Stimulated activated CD8-positive, alpha-beta memory T cell treated with anti-CD3 and anti-CD28 coated beads, Interleukin-15, amount 100 ng/mL, for 48 hours (primary cell): ENCODE data around the gene NALF2.

Source experiments
- DNase-seq, 2 donors: peaks; one replicate each; pipeline ENCODE4 v3.0.0-alpha.2; 2020; ENCODE audit warnings: low read depth in 2 of 2

Gene NALF2

GRCh38 chrX:69503782-69504625, at the start of gene NALF2:
Gene NALF2 (plus strand): TSS chrX:69504326. CDS start chrX:69505283, 957 bp downstream.
- no peak for DNase-seq

GRCh38 chrX:69457756-69458155, 46.4 kb upstream of the NALF2 start:
- DNase-seq = no peak

DNA sequence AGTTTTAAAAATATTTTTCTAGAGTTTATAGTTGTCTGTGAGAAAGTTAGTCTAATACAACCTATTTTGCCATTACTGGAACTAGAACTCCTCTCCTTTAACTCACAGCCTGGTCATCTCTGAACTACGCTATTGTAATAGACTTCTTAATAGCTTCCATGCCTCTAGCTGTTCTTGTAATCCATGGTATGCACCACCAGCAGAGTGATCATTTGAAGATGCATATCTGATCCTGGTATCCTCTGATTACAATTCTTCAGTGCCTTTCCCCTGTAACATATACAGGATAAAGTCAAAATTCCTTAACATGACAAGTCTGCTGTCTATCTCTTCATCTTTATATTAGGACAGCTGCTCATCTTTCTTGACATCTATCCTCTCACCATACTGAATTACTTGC, 37.6 kb upstream of the NALF2 start:
- no peak for DNase-seq

DNA sequence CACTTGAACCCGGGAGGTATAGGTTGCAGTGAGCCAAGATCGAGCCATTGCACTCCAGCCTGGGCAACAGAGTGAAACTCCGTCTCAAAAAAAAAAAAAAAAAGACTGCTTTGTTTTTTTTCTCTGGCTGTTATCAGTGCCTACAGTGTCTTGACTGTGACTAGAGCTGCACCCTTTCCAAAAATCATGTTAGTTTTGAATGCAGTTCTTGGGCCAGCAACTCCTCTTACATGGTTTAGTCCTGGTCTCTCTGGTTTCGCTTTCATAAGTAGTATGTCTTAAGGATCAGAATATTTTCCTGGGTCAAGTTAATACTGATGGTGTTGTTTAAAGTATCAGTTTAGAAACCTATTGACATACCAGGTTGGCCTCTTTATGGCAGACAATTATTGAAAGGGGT, 34.2 kb upstream of the NALF2 start:
- no peak for DNase-seq

- no peak for DNase-seq
Observed at GRCh38 chrX:69489625-69490024, 14.5 kb upstream of the NALF2 start.

- DNase-seq = no peak
Observed at GRCh38 chrX:69493193-69493592, 10.9 kb upstream of the NALF2 start.

DNA sequence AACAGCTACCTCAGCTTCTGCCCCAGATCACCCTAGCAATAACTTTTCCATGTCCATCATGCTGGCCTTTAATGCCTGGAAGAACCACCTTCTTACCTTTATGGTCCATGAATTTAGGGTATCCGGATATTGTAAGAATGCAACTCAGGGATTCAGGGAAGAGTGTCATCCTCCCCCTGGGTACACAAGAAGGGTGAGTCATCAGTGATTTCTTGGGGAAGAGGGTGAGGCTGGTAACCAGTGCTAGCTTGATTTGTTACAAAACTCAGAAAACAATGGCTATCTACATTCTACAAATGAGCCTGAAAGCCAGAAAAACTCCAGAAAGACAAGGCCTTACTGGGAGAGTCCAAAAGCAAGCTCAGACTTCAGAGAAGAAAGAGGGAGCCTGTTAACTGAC, 10.4 kb upstream of the NALF2 start:
- no peak for DNase-seq

DNA sequence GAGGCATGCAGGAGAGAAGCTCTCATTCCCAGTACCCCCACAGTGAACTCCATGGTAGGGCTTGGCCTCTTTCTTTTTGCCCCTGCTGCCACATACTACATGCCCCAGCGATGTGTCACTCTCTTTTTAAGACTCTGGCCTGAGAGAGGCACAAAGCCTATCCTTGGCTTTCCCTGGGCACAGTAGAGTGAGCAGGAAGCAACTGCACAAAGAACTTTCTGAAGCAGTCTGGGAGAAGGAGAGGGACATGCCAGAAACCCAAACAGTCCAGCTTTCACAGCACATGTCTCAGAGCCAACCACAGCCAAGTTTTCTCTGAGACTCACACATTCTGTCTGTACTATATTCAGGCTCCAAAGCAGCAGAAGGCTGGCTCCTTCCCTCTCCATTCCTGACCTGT, 7.9 kb upstream of the NALF2 start:
- no peak for DNase-seq

- DNase-seq = no peak
Observed at GRCh38 chrX:69501429-69501828, 2.7 kb upstream of the NALF2 start.

GRCh38 chrX:69503228-69503781, 821 bp upstream of the NALF2 start:
- DNase-seq = no peak

DNA sequence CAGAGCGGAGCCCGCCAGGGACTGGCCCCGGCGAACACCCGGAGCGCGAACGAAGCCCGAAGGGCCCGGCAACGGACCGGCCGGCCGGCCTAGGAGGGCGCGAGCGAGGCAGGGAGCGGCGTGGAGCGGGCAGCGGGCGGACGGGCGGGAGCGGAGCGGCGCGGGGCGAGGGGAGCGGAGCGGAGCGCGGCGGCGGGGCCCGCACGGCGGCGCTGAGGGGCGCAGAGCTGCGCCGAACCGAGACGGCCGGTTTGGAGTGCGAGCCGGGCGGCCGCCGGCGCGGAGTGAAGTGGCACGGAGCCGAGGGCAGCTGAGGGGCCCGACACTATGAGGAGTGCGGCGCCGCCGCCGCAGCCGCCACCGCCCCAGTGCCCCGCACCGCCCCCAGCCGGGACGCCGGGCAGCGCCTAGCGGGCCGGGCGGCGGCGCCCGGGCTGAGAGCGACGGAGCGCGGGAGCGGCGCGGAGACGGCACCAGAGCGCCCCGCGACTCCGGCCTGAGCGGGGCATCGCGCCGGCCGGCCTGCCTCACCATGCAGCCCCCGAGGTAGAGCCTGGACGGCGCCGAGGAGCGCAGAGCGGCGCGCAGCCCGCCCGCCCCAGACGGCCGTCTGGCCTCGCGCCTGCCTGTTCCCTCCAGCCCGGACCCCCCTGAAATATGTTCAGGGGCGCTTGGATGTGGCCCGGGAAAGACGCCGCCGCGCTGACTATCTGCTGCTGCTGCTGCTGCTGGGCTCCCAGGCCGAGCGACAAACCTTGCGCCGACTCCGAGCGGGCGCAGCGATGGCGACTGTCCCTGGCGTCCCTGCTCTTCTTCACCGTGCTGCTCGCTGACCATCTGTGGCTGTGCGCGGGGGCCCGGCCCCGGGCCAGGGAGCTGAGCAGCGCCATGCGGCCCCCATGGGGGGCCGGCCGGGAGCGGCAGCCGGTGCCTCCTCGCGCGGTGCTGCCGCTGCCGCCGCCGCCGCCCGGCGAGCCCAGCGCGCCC, 793 bp downstream of the NALF2 start:
- no peak for DNase-seq

DNA sequence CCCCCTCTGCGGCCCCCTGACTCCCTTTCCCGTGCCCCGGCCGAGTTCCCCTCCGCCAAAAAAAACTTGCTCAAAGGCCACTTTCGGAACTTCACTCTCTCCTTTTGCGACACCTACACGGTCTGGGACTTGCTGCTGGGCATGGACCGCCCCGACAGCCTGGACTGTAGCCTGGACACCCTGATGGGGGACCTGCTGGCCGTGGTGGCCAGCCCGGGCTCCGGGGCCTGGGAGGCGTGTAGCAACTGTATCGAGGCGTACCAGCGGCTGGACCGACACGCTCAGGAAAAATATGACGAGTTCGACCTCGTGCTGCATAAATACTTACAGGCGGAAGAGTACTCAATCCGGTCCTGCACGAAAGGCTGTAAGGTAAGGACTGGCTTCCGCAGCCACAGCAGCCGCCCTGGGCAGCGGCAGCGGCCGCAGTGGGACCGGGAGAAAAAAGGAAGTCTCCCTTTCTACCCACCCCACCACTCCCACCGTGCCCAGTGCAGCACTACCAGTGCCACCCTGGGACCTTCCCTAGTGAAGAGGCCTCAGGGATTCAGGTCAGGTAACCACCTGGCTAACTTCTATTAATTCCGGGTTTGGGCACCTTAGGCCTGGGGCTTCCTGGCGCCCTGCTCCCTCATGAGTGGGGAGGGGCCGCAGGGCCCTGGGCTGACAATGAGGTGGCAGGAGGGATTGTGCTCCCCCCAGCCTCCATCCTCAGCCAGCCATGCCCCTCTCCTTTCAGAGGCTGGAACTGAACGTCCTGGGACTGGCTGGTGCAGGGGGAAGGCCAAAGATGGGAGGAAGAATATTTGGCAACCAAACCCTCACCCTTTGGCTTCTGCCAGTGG, 1.9 kb downstream of the NALF2 start:
- no peak for DNase-seq

GRCh38 chrX:69506617-69507499, 2.7 kb downstream of the NALF2 start:
- no peak for DNase-seq

- DNase-seq = no peak
Observed at GRCh38 chrX:69507500-69507789, 3.3 kb downstream of the NALF2 start.

DNA sequence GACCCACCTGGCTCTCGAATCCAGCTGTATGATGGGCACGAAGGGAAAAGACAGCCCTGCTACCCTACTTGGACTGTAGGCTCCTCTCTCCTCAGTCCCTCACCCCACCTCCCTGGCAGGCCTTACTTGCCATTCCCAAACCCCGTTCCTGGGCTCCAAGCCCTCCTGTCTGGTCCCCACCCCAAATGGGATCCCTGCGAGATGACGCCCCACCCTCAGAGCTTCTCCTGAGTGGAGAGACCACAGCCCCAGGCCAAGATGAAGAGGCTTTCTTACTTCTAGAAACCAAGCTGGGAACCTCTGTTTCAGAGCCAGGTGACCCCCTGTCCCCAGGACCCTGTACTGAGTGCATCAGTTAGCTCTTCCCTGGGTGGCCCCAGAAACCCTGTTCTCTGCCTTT, 4.5 kb downstream of the NALF2 start:
- no peak for DNase-seq

- no peak for DNase-seq
Observed at GRCh38 chrX:69510137-69510715, 6.1 kb downstream of the NALF2 start.

- DNase-seq = no peak
Observed at GRCh38 chrX:69510914-69511513, 6.9 kb downstream of the NALF2 start.

GRCh38 chrX:69522052-69522451, 17.9 kb downstream of the NALF2 start:
- no peak for DNase-seq

- DNase-seq = no peak
Observed at GRCh38 chrX:69523314-69523713, 19.2 kb downstream of the NALF2 start.
